Stimulated activated CD8-positive, alpha-beta memory T cell treated with anti-CD3 and anti-CD28 coated beads, Interleukin-15, amount 100 ng/mL, for 4 hours (primary cell): ENCODE results near the gene PGBD4.

Source experiments
- DNase-seq, 2 donors: peaks; one replicate each; pipeline ENCODE4 v3.0.0-alpha.2; 2020; ENCODE audit warnings: low read depth in 2 of 2

The PGBD4 gene

GRCh38 chr15:34101366-34102174 is at the start of gene PGBD4, which contains the start of gene EMC7:
TSS of gene PGBD4 (plus strand) at chr15:34102083. CDS start at chr15:34102532, 449 bp downstream.
TSS of gene EMC7 (minus strand) at chr15:34101862. CDS start at chr15:34101839, 23 bp downstream.
- peak; percentile 98 to 99 for DNase-seq

GRCh38 chr15:34054081-34054707 is 47.7 kb upstream of the PGBD4 start:
- no peak for DNase-seq

GRCh38 chr15:34055868-34056595 is 45.9 kb upstream of the PGBD4 start:
- DNase-seq = no peak

- DNase-seq = no peak
Measured at GRCh38 chr15:34056911-34057310, 45.0 kb upstream of the PGBD4 start.

GRCh38 chr15:34059476-34059875 is 42.4 kb upstream of the PGBD4 start:
- no peak for DNase-seq

- no peak for DNase-seq
Measured at GRCh38 chr15:34059946-34060345, 41.9 kb upstream of the PGBD4 start.

GRCh38 chr15:34064438-34064837 is 37.4 kb upstream of the PGBD4 start:
- no peak for DNase-seq

- DNase-seq = no peak
Measured at GRCh38 chr15:34065261-34065660, 36.6 kb upstream of the PGBD4 start.

GRCh38 chr15:34065941-34066340 is 35.9 kb upstream of the PGBD4 start:
- DNase-seq = no peak

GRCh38 chr15:34070003-34070402 is 31.9 kb upstream of the PGBD4 start:
- no peak for DNase-seq

- DNase-seq = no peak
Measured at GRCh38 chr15:34076785-34077184, 25.1 kb upstream of the PGBD4 start.

- DNase-seq = no peak
Measured at GRCh38 chr15:34078900-34079299, 23.0 kb upstream of the PGBD4 start.

GRCh38 chr15:34079904-34080303 is 22.0 kb upstream of the PGBD4 start:
- no peak for DNase-seq

- no peak for DNase-seq
Measured at GRCh38 chr15:34084086-34084485, 17.8 kb upstream of the PGBD4 start.

- DNase-seq = no peak
Measured at GRCh38 chr15:34085746-34086145, 16.1 kb upstream of the PGBD4 start.

GRCh38 chr15:34099914-34100313 is 2.0 kb upstream of the PGBD4 start:
- DNase-seq = no peak

- no peak for DNase-seq
Measured at GRCh38 chr15:34102175-34102925, 467 bp downstream of the PGBD4 start.

- DNase-seq = no peak
Measured at GRCh38 chr15:34106423-34106822, 4.5 kb downstream of the PGBD4 start.

GRCh38 chr15:34107315-34107714 is 5.4 kb downstream of the PGBD4 start:
- no peak for DNase-seq

GRCh38 chr15:34109797-34110663 is 8.1 kb downstream of the PGBD4 start:
- no peak for DNase-seq

GRCh38 chr15:34111488-34111887 is 9.6 kb downstream of the PGBD4 start:
- no peak for DNase-seq
